H9 (cell line): ENCODE results near the gene RASSF7. TPM values are rescaled to one million over a fixed set of nuclear protein-coding genes. Genes with fewer than 3 reads are reported as not detected.

ENCODE experiments used
- DNase-seq: peaks from one replicate; pipeline ENCODE4 v3.0.0-alpha.2; 2017
- H2AFZ ChIP-seq: one replicate; pipeline ENCODE4 v1.6.1; 2013; ENCODE audit warnings: mild to moderate bottlenecking, low read length, control low read depth, moderate library complexity
- H2AK5ac ChIP-seq: 2 replicates; pipeline ENCODE4 v1.6.1; 2013; ENCODE audit warnings: low read length, control low read depth, mixed read lengths; ENCODE audit not compliant: insufficient read length
- H2BK120ac ChIP-seq: one replicate; pipeline ENCODE4 v1.6.1; 2013; ENCODE audit warnings: low read depth, mild to moderate bottlenecking, low read length, control low read depth, inconsistent platforms; ENCODE audit not compliant: poor library complexity, severe bottlenecking
- H2BK12ac ChIP-seq: 2 replicates; pipeline ENCODE4 v1.6.1; 2013; ENCODE audit warnings: low read length, control low read depth, mixed read lengths, low read depth; ENCODE audit not compliant: insufficient read length
- H2BK15ac ChIP-seq: 2 replicates; pipeline ENCODE4 v1.6.1; 2013; ENCODE audit warnings: low read depth, low read length, control low read depth
- H2BK20ac ChIP-seq: one replicate; pipeline ENCODE4 v1.6.1; 2013; ENCODE audit warnings: low read depth, mild to moderate bottlenecking, low read length, control low read depth, inconsistent platforms; ENCODE audit not compliant: poor library complexity, severe bottlenecking
- H2BK5ac ChIP-seq: 2 replicates; pipeline ENCODE4 v1.6.1; 2013; ENCODE audit warnings: low read length, control low read depth, mixed read lengths; ENCODE audit not compliant: insufficient read length
- H3K14ac ChIP-seq: 2 replicates; pipeline ENCODE4 v1.6.1; 2013; ENCODE audit warnings: low read length, control low read depth; ENCODE audit not compliant: insufficient read depth
- H3K18ac ChIP-seq: 2 replicates; pipeline ENCODE4 v1.6.1; 2013; ENCODE audit warnings: low read depth, mild to moderate bottlenecking, mixed read lengths, low read length, control low read depth; ENCODE audit not compliant: insufficient read length
- H3K23ac ChIP-seq: 2 replicates; pipeline ENCODE4 v1.6.1; 2013; ENCODE audit warnings: low read length, control low read depth, mixed read lengths, low read depth; ENCODE audit not compliant: insufficient read length
- H3K23me2 ChIP-seq: 2 replicates; pipeline ENCODE4 v1.6.1; 2013; ENCODE audit warnings: low read depth, mild to moderate bottlenecking, mixed read lengths, low read length, control low read depth; ENCODE audit not compliant: insufficient read length, poor library complexity, severe bottlenecking
- H3K27ac ChIP-seq: 2 replicates; pipeline ENCODE4 v1.5.1; 2013; ENCODE audit warnings: low read length, control low read depth, mixed read lengths, low read depth; ENCODE audit not compliant: insufficient read length
- H3K27me3 ChIP-seq: 2 replicates; pipeline ENCODE4 v1.6.1; 2013; ENCODE audit warnings: low read length, control low read depth, inconsistent platforms; ENCODE audit not compliant: insufficient read depth
- H3K4ac ChIP-seq: 2 replicates; pipeline ENCODE4 v1.6.1; 2013; ENCODE audit warnings: low read depth, mild to moderate bottlenecking, control low read depth, inconsistent platforms, low read length, moderate library complexity
- H3K4me1 ChIP-seq: 2 replicates; pipeline ENCODE4 v1.6.1; 2013; ENCODE audit warnings: low read length, control low read depth, inconsistent platforms; ENCODE audit not compliant: insufficient read depth
- H3K4me2 ChIP-seq: 2 replicates; pipeline ENCODE4 v1.6.1; 2013; ENCODE audit warnings: low read length, control low read depth, mixed read lengths; ENCODE audit not compliant: insufficient read length, insufficient read depth
- H3K56ac ChIP-seq: 2 replicates; pipeline ENCODE4 v1.6.1; 2013; ENCODE audit warnings: low read depth, mild to moderate bottlenecking, mixed read lengths, low read length, control low read depth; ENCODE audit not compliant: insufficient read length
- H3K79me1 ChIP-seq: 2 replicates; pipeline ENCODE4 v1.6.1; 2013; ENCODE audit warnings: low read depth, mild to moderate bottlenecking, moderate library complexity, low read length, control low read depth, inconsistent platforms; ENCODE audit not compliant: insufficient read depth, poor library complexity, severe bottlenecking
- H3K79me2 ChIP-seq: 2 replicates; pipeline ENCODE4 v1.6.1; 2013; ENCODE audit warnings: low read length, control low read depth, inconsistent platforms; ENCODE audit not compliant: insufficient read depth
- H3K9ac ChIP-seq: 2 replicates; pipeline ENCODE4 v1.6.1; 2013; ENCODE audit warnings: low read length, control low read depth, mixed read lengths; ENCODE audit not compliant: insufficient read length; ENCODE audit errors: extremely low read depth
- H3K9me3 ChIP-seq: one replicate; pipeline ENCODE4 v1.6.1; 2013; ENCODE audit warnings: low read depth, low read length, inconsistent platforms; ENCODE audit not compliant: control insufficient read depth
- H3T11ph ChIP-seq: one replicate; pipeline ENCODE4 v1.6.1; 2013; ENCODE audit warnings: mild to moderate bottlenecking, low read length, control low read depth, inconsistent platforms
- H4K20me1 ChIP-seq: one replicate; pipeline ENCODE4 v1.6.1; 2013; ENCODE audit not compliant: control insufficient read depth, insufficient read length, insufficient read depth
- H4K5ac ChIP-seq: 2 replicates; pipeline ENCODE4 v1.6.1; 2013; ENCODE audit warnings: low read depth, mild to moderate bottlenecking, mixed read lengths, low read length, control low read depth; ENCODE audit not compliant: insufficient read length
- H4K8ac ChIP-seq: replicated peaks from 2 replicates; pipeline ENCODE4 v1.6.1; 2013; ENCODE audit warnings: low read length, control low read depth, mixed read lengths, low read depth; ENCODE audit not compliant: insufficient read length
- H4K91ac ChIP-seq: 2 replicates; pipeline ENCODE4 v1.6.1; 2013; ENCODE audit warnings: low read depth, mild to moderate bottlenecking, moderate library complexity, mixed read lengths, low read length, control low read depth; ENCODE audit not compliant: insufficient read length
- H3K27ac Mint-ChIP-seq, 3 experiments: 2 replicates in 2 of 3; 3 replicates in 1 of 3; pipeline ENCODE4 v1.8.0; 2020 to 2021; ENCODE audit warnings: mixed read lengths in 3 of 3, mild to moderate bottlenecking in 1 of 3, moderate library complexity in 1 of 3
- H3K27me3 Mint-ChIP-seq: 2 replicates; pipeline ENCODE4 v1.8.0; 2021; ENCODE audit warnings: low read depth, mild to moderate bottlenecking, moderate library complexity, mixed read lengths
- H3K36me3 Mint-ChIP-seq, 3 experiments: 2 replicates in 2 of 3; 3 replicates in 1 of 3; pipeline ENCODE4 v1.8.0; 2020 to 2021; ENCODE audit warnings: low read depth in 3 of 3, mixed read lengths in 3 of 3; ENCODE audit not compliant: insufficient read depth in 1 of 3
- H3K4me1 Mint-ChIP-seq, 2 experiments: 2 replicates each; pipeline ENCODE4 v1.8.0; 2020; ENCODE audit warnings: mixed read lengths in 2 of 2
- H3K4me3 Mint-ChIP-seq, 2 experiments: 2 replicates in 1 of 2; 3 replicates in 1 of 2; pipeline ENCODE4 v1.8.0; 2020 to 2021; ENCODE audit warnings: mild to moderate bottlenecking in 2 of 2, mixed read lengths in 2 of 2, moderate library complexity in 1 of 2
- H3K9me3 Mint-ChIP-seq, 2 experiments: 2 replicates in 1 of 2; 3 replicates in 1 of 2; pipeline ENCODE4 v1.8.0; 2020; ENCODE audit warnings: mild to moderate bottlenecking in 2 of 2, mixed read lengths in 2 of 2, moderate library complexity in 1 of 2
- WGBS: extraction: QIAGEN DNeasy Blood & Tissue Kit; methylation state at CpG from one replicate; pipeline ENCODE4 v1.1.7; 2013; ENCODE audit warnings: missing lambda C conversion rate, low lambda C conversion rate, mixed read lengths; ENCODE audit not compliant: insufficient read length; ENCODE audit errors: extremely low coverage; 5-methylcytosine and 5-hydroxymethylcytosine counted together
- total RNA-seq: library from RNA; stranded (reverse); gene quantifications from 2 replicates; pipeline ENCODE4 v1.2.1, GENCODE V29; 2021
- TF ChIP-seq, protein P1 (sequence below): fragments of 200-600 bp; sonication (generic); conservative IDR thresholded peaks from 3 replicates; pipeline ENCODE4 v1.8.0; 2021; ENCODE audit warnings: antibody characterized with exemption, mild to moderate bottlenecking

The RASSF7 gene
- total RNA-seq, 1 experiment from 2014 or later: 26.3 TPM

DNA sequence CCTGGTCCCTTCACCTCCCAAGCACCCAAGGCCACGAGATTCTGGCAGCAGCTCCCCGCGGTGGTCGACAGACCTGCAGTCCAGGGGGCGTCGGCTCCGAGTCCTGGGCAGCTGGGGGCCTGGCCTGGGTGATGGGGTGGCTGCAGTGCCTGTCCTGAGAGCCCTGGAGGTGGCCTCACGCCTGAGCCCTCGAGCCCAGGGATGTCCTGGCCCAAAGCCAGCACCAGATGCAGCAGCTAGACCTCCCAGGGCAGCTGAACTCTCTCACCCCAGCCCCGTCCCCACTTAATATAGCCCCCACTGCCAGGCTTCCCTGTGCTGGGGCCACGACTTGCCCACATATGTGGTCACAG is 6.8 kb upstream of the RASSF7 start:
- H3K4me2 ChIP-seq: no peak overlapping the region
- H3K56ac ChIP-seq: no peak overlapping the region
- no peak overlapping the region for H3K27ac ChIP-seq
- TF ChIP-seq, protein P1, sequence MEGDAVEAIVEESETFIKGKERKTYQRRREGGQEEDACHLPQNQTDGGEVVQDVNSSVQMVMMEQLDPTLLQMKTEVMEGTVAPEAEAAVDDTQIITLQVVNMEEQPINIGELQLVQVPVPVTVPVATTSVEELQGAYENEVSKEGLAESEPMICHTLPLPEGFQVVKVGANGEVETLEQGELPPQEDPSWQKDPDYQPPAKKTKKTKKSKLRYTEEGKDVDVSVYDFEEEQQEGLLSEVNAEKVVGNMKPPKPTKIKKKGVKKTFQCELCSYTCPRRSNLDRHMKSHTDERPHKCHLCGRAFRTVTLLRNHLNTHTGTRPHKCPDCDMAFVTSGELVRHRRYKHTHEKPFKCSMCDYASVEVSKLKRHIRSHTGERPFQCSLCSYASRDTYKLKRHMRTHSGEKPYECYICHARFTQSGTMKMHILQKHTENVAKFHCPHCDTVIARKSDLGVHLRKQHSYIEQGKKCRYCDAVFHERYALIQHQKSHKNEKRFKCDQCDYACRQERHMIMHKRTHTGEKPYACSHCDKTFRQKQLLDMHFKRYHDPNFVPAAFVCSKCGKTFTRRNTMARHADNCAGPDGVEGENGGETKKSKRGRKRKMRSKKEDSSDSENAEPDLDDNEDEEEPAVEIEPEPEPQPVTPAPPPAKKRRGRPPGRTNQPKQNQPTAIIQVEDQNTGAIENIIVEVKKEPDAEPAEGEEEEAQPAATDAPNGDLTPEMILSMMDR: no peak
- no peak overlapping the region for H2BK20ac ChIP-seq
- Mint-ChIP-seq H3K4me1 (peaks cover 3 to 8% of the 10 kb centered on the region in 2 experiments), H3K27me3 (peaks cover 32% of the 10 kb centered on the region), H3K36me3 (peaks cover 0 to 2% (median 0%) of the 10 kb centered on the region in 3 experiments; a peak in 4 of 7 replicates), H3K4me3 (no peak overlapping the region), H3K27ac (no peak overlapping the region), H3K9me3 (no peaks in the 10 kb centered on the region; a peak in 2 of 5 replicates)
- H3K9me3 ChIP-seq: no peaks in the 10 kb centered on the region
- peaks cover 7% of the 10 kb centered on the region for H3K23me2 ChIP-seq
- no peak overlapping the region for H2BK15ac ChIP-seq
- H3K4me1 ChIP-seq: no peaks in the 10 kb centered on the region
- no peak overlapping the region; the same call in 1 of the 2 replicates for H3K14ac ChIP-seq
- no peak overlapping the region for H3T11ph ChIP-seq
- H2BK120ac ChIP-seq: no peak overlapping the region
- WGBS: no CpG with 5 or more reads among the region's 11 CpGs
- H3K79me2 ChIP-seq: no peaks in the 10 kb centered on the region
- H3K23ac ChIP-seq: no peak overlapping the region
- no peak overlapping the region for H4K8ac ChIP-seq
- H2AK5ac ChIP-seq: no peak overlapping the region
- DNase-seq: no peak
- no peak overlapping the region for H3K4ac ChIP-seq
- H3K79me1 ChIP-seq: no peaks in the 10 kb centered on the region
- no peak overlapping the region for H2BK12ac ChIP-seq
- no peaks in the 10 kb centered on the region for H4K20me1 ChIP-seq
- peaks cover 5% of the 10 kb centered on the region; the same call in 1 of the 2 replicates for H3K27me3 ChIP-seq
- no peak overlapping the region for H4K91ac ChIP-seq
- no peak overlapping the region for H4K5ac ChIP-seq
- H3K9ac ChIP-seq: no peak overlapping the region
- H2BK5ac ChIP-seq: no peak overlapping the region
- no peak overlapping the region for H3K18ac ChIP-seq
- no peak overlapping the region for H2AFZ ChIP-seq
